HCT116 (cell line): ENCODE results near the gene BRIP1. TPM values are rescaled to one million over a fixed set of nuclear protein-coding genes. Genes with fewer than 3 reads are reported as not detected.

Experiments used
- ATAC-seq: fragments of 200-7000 bp; cut with Tn5 transposase; 2 replicates; pipeline ENCODE4 v1.9.1; 2020; ENCODE audit warnings: mild to moderate bottlenecking, moderate library complexity
- BruUV-seq: library from RNA; stranded (reverse); fragments of 400-500 nt; replicated peaks from 2 replicates; lab custom pipeline; 2021; lab: Mats Ljungman, UMichigan
- CTCF ChIA-PET: fragments of 300-600 bp; sonication (Branson Sonifier 250); formaldehyde crosslinking; loops from one replicate; lab custom pipeline; 2021; ENCODE audit warnings: antibody characterized with exemption; lab: Charles Lee
- POLR2A ChIA-PET: fragments of 300-600, 350-600 bp; sonication (Branson Sonifier 250); formaldehyde crosslinking; loops from one replicate; lab custom pipeline; 2021; ENCODE audit warnings: antibody characterized with exemption; lab: Charles Lee
- RAD21 ChIA-PET, 2 experiments: fragments of 300-600 bp; sonication (Branson Sonifier 250); formaldehyde crosslinking; loops; one replicate each; lab custom pipeline; 2023; ENCODE audit warnings: low total read pairs in 2 of 2; ENCODE audit not compliant: uncharacterized antibody in 2 of 2, unreplicated experiment in 2 of 2, low non-redundant PET in 1 of 2; lab: Charles Lee
- DNase-seq: peaks from one replicate; pipeline ENCODE4 v3.0.0-alpha.2; 2010; ENCODE audit warnings: low read depth, low spot score
- H2AFZ ChIP-seq: fragments of 200-600 bp; shearing (Covaris generic), sonication (generic); 2 replicates; pipeline ENCODE4 v1.6.1; 2017; ENCODE audit warnings: low read depth, mixed run types, mixed read lengths, antibody characterized with exemption, low read length; ENCODE audit not compliant: poor library complexity, severe bottlenecking
- H3K27ac ChIP-seq: 2 replicates; pipeline ENCODE4 v1.5.1; 2012; ENCODE audit warnings: low read depth, low read length
- H3K27me3 ChIP-seq: fragments of 200-600 bp; sonication (generic); 2 replicates; pipeline ENCODE4 v1.6.1; 2016; ENCODE audit warnings: mixed run types, low read length, mixed read lengths; ENCODE audit not compliant: insufficient read depth
- H3K36me3 ChIP-seq, 2 experiments: fragments of 200-500 bp in 1 of 2; fragments of 200-600 bp in 1 of 2; sonication (Bioruptor generic) in 1 of 2; sonication (generic) in 1 of 2; 2 replicates each; pipeline versions ENCODE4 v1.5.1 to v1.6.1; 2014 to 2016; ENCODE audit warnings: low read length in 2 of 2, inconsistent platforms in 1 of 2, mixed read lengths in 1 of 2, mixed run types in 1 of 2; ENCODE audit not compliant: insufficient read depth in 2 of 2, control insufficient read depth in 1 of 2
- H3K4me1 ChIP-seq, 2 experiments: fragments of 200-600 bp in 1 of 2; sonication (generic) in 1 of 2; 2 replicates each; pipeline versions ENCODE4 v1.5.1 to v1.6.1; 2012 to 2017; ENCODE audit warnings: low read length in 2 of 2, inconsistent platforms in 1 of 2, mild to moderate bottlenecking in 1 of 2, mixed read lengths in 1 of 2, mixed run types in 1 of 2, moderate library complexity in 1 of 2; ENCODE audit not compliant: insufficient read depth in 2 of 2, control insufficient read depth in 1 of 2
- H3K4me2 ChIP-seq: fragments of 200-600 bp; sonication (generic); 2 replicates; pipeline ENCODE4 v1.6.1; 2017; ENCODE audit warnings: mixed run types, low read length, mixed read lengths
- H3K4me3 ChIP-seq, 2 experiments: fragments of 200-600 bp in 1 of 2; sonication (generic) in 1 of 2; replicated peaks in 1 of 2; 2 replicates each; pipeline ENCODE4 v1.5.1; 2011 to 2016; ENCODE audit warnings: low read length in 2 of 2, control low read depth in 1 of 2, low read depth in 1 of 2, mild to moderate bottlenecking in 1 of 2, mixed read lengths in 1 of 2, mixed run types in 1 of 2
- H3K79me2 ChIP-seq: fragments of 200-600 bp; sonication (generic); 2 replicates; pipeline ENCODE4 v1.6.1; 2017; ENCODE audit warnings: mild to moderate bottlenecking, mixed run types, low read length, moderate library complexity, mixed read lengths; ENCODE audit not compliant: insufficient read depth
- H3K9ac ChIP-seq: fragments of 200-600 bp; sonication (generic); 2 replicates; pipeline ENCODE4 v1.6.1; 2016; ENCODE audit warnings: low read length, mixed read lengths
- H3K9me2 ChIP-seq: fragments of 200-600 bp; sonication (generic), shearing (Covaris generic); 2 replicates; pipeline ENCODE4 v1.6.1; 2017; ENCODE audit warnings: mixed run types, mild to moderate bottlenecking, moderate library complexity; ENCODE audit not compliant: insufficient read depth
- H3K9me3 ChIP-seq, 2 experiments: fragments of 200-500 bp in 1 of 2; fragments of 200-600 bp in 1 of 2; sonication (Bioruptor generic) in 1 of 2; sonication (generic) in 1 of 2; 2 replicates each; pipeline ENCODE4 v1.6.1; 2014 to 2017; ENCODE audit warnings: low read length in 2 of 2, mixed read lengths in 2 of 2, inconsistent platforms in 1 of 2, low read depth in 1 of 2, mild to moderate bottlenecking in 1 of 2, mixed run types in 1 of 2, moderate library complexity in 1 of 2; ENCODE audit not compliant: control insufficient read depth in 1 of 2, insufficient read depth in 1 of 2
- H4K20me1 ChIP-seq: fragments of 200-600 bp; sonication (generic), shearing (Covaris generic); 2 replicates; pipeline ENCODE4 v1.6.1; 2017; ENCODE audit warnings: mixed run types, mild to moderate bottlenecking, moderate library complexity; ENCODE audit not compliant: insufficient read depth
- ATF3 ChIP-seq: IDR thresholded peaks from 2 replicates; pipeline ENCODE4 v1.6.1; 2012
- CBX3 ChIP-seq: IDR thresholded peaks from 2 replicates; pipeline ENCODE4 v1.6.1; 2012; ENCODE audit warnings: low read depth
- EGR1 ChIP-seq: IDR thresholded peaks from 2 replicates; pipeline ENCODE4 v1.6.1; 2012; ENCODE audit warnings: low read depth
- ELF1 ChIP-seq: IDR thresholded peaks from 2 replicates; pipeline ENCODE4 v1.6.1; 2012; ENCODE audit warnings: low read depth, borderline replicate concordance
- EZH2 ChIP-seq: fragments of 200-600 bp; sonication (generic); IDR thresholded peaks from 2 replicates; pipeline ENCODE4 v1.6.1; 2017; ENCODE audit warnings: antibody characterized with exemption, mixed run types
- EZH2phosphoT487 ChIP-seq: fragments of 200-600 bp; IDR thresholded peaks from 2 replicates; pipeline ENCODE4 v1.6.1; 2018; ENCODE audit warnings: antibody characterized with exemption, borderline replicate concordance
- JUND ChIP-seq: IDR thresholded peaks from 2 replicates; pipeline ENCODE4 v1.6.1; 2012
- POLR2A ChIP-seq: IDR thresholded peaks from 2 replicates; pipeline ENCODE4 v1.7.0; 2011; ENCODE audit warnings: borderline replicate concordance; ENCODE audit not compliant: insufficient read depth, insufficient read length; ENCODE audit errors: extremely low read depth
- POLR2AphosphoS5 ChIP-seq: IDR thresholded peaks from 2 replicates; pipeline ENCODE4 v1.6.1; 2011; ENCODE audit warnings: mild to moderate bottlenecking, low read depth, low read length, moderate library complexity
- REST ChIP-seq: IDR thresholded peaks from 2 replicates; pipeline ENCODE4 v1.6.1; 2012; ENCODE audit warnings: low read depth
- SIN3A ChIP-seq: IDR thresholded peaks from 2 replicates; pipeline ENCODE4 v1.6.1; 2012; ENCODE audit warnings: low read depth
- SP1 ChIP-seq: IDR thresholded peaks from 2 replicates; pipeline ENCODE4 v1.6.1; 2012; ENCODE audit warnings: low read depth
- SRF ChIP-seq: IDR thresholded peaks from 2 replicates; pipeline ENCODE4 v1.6.1; 2012; ENCODE audit warnings: low read depth
- YY1 ChIP-seq: IDR thresholded peaks from 2 replicates; pipeline ENCODE4 v1.6.1; 2011; ENCODE audit warnings: low read length, low read depth, moderate library complexity, mild to moderate bottlenecking; ENCODE audit not compliant: insufficient replicate concordance; ENCODE audit errors: extremely low read depth
- ZBTB33 ChIP-seq: IDR thresholded peaks from 2 replicates; pipeline ENCODE4 v1.6.1; 2011; ENCODE audit warnings: mild to moderate bottlenecking, low read length, moderate library complexity; ENCODE audit not compliant: insufficient replicate concordance; ENCODE audit errors: extremely low read depth
- ZFX ChIP-seq: fragments of 450-650 bp; IDR thresholded peaks from 2 replicates; pipeline ENCODE4 v1.6.1; 2017
- ZNF274 ChIP-seq: fragments of 200-500 bp; sonication (Bioruptor generic); IDR thresholded peaks from 2 replicates; pipeline ENCODE4 v1.6.1; 2014; ENCODE audit warnings: mild to moderate bottlenecking, low read depth, low read length, inconsistent platforms
- intact Hi-C: fragments of 100-400 bp; cut with micrococcal nuclease; formaldehyde crosslinking; loops from 2 replicates; pipeline ENCODE4 v1.10.0; 2022
- total RNA-seq: library from RNA; stranded (reverse); gene quantifications from one replicate; pipeline ENCODE4 v1.2.1, GENCODE V29; 2021; ENCODE audit not compliant: unreplicated experiment
- TF ChIP-seq, protein P1 (sequence below), 3 experiments: fragments of 200-600 bp in 1 of 3; sonication (generic) in 1 of 3; IDR thresholded peaks in 2 of 3; conservative IDR thresholded peaks in 1 of 3; 2 replicates each; pipeline ENCODE4 v1.5.1; 2012 to 2017; ENCODE audit warnings: low read depth in 2 of 3, low read length in 2 of 3, antibody characterized with exemption in 1 of 3, borderline replicate concordance in 1 of 3, control low read depth in 1 of 3, mild to moderate bottlenecking in 1 of 3, mixed read lengths in 1 of 3, mixed run types in 1 of 3, moderate library complexity in 1 of 3; ENCODE audit not compliant: insufficient read depth in 1 of 3
- TF ChIP-seq, protein P2 (sequence below): IDR thresholded peaks from 2 replicates; pipeline ENCODE4 v1.6.1; 2012

The BRIP1 gene
- total RNA-seq, 1 experiment from 2014 or later = 22.2 TPM

GRCh38 chr17:61658183-61658582, 205.1 kb downstream of the BRIP1 start:
- no peak for DNase-seq
- ChIA-PET POLR2A (no interaction called here), RAD21 (no interaction called here), CTCF (no interaction called here)
- TF ChIP-seq ZBTB33 = no peak
- no peak for TF ChIP-seq SRF
- TF ChIP-seq, protein P1, sequence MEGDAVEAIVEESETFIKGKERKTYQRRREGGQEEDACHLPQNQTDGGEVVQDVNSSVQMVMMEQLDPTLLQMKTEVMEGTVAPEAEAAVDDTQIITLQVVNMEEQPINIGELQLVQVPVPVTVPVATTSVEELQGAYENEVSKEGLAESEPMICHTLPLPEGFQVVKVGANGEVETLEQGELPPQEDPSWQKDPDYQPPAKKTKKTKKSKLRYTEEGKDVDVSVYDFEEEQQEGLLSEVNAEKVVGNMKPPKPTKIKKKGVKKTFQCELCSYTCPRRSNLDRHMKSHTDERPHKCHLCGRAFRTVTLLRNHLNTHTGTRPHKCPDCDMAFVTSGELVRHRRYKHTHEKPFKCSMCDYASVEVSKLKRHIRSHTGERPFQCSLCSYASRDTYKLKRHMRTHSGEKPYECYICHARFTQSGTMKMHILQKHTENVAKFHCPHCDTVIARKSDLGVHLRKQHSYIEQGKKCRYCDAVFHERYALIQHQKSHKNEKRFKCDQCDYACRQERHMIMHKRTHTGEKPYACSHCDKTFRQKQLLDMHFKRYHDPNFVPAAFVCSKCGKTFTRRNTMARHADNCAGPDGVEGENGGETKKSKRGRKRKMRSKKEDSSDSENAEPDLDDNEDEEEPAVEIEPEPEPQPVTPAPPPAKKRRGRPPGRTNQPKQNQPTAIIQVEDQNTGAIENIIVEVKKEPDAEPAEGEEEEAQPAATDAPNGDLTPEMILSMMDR (IDR thresholded peaks at IDR 0.05 in 2 of 3, conservative IDR thresholded peaks at IDR 0.05 in 1 of 3; ENCODE audit: borderline replicate concordance in 1 of 3, insufficient read depth in 1 of 3, low read depth in 2 of 3, low read length in 2 of 3) = no peak
- TF ChIP-seq ATF3 = no peak
- no peak for TF ChIP-seq EZH2phosphoT487
- no peak for TF ChIP-seq SP1
- no peak for TF ChIP-seq ZFX
- no peak for TF ChIP-seq ZNF274
- no peak for TF ChIP-seq SIN3A
- TF ChIP-seq POLR2A = no peak
- TF ChIP-seq JUND = no peak
- no peak for TF ChIP-seq EGR1
- TF ChIP-seq CBX3 = no peak
- TF ChIP-seq REST = no peak
- TF ChIP-seq YY1 = no peak
- no peak for TF ChIP-seq EZH2
- no peak for TF ChIP-seq POLR2AphosphoS5
- TF ChIP-seq, protein P2, sequence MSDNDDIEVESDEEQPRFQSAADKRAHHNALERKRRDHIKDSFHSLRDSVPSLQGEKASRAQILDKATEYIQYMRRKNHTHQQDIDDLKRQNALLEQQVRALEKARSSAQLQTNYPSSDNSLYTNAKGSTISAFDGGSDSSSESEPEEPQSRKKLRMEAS = no peak
- TF ChIP-seq ELF1 = no peak
- H3K36me3 ChIP-seq = no peaks in the 10 kb centered on the region
- H3K9me3 ChIP-seq = no peaks in the 10 kb centered on the region
- no peaks in the 10 kb centered on the region for H3K9me2 ChIP-seq
- no peaks in the 10 kb centered on the region for H4K20me1 ChIP-seq
- no peaks in the 10 kb centered on the region for H3K79me2 ChIP-seq
- H3K9ac ChIP-seq = no peak overlapping the region
- BruUV-seq = no TSS peak
- H3K4me2 ChIP-seq = no peak overlapping the region
- no peaks in the 10 kb centered on the region for H3K27me3 ChIP-seq
- H3K4me1 ChIP-seq = no peaks in the 10 kb centered on the region
- no peak for ATAC-seq
- intact Hi-C loops = no loop called here
- no peak overlapping the region for H3K4me3 ChIP-seq
- peak overlapping the region; percentile 22 for H2AFZ ChIP-seq
- H3K27ac ChIP-seq = no peak overlapping the region
